Neural cell (in vitro differentiated cells): ENCODE measurements around the gene WDR13. TPM values are rescaled to one million over a fixed set of nuclear protein-coding genes. Genes with fewer than 3 reads are reported as not detected.

ENCODE experiments used
- H2AFZ ChIP-seq: fragments of 200-600, 300-800 bp; sonication (generic), shearing (Covaris generic); 2 replicates; pipeline ENCODE4 v1.6.0; 2014; ENCODE audit warnings: low read depth, mild to moderate bottlenecking, antibody characterized with exemption, low read length, moderate library complexity
- H3F3A ChIP-seq: fragments of 200-600 bp; shearing (Covaris generic); 2 replicates; pipeline ENCODE4 v1.6.1; 2016; ENCODE audit warnings: mild to moderate bottlenecking, moderate library complexity, mixed read lengths, antibody characterized with exemption, low read length; ENCODE audit not compliant: insufficient read depth, poor library complexity, severe bottlenecking
- H3K27ac ChIP-seq: fragments of 200-600, 300-800 bp; sonication (generic), shearing (Covaris generic); 2 replicates; pipeline ENCODE4 v1.5.1; 2014; ENCODE audit warnings: mild to moderate bottlenecking, low read length, moderate library complexity
- H3K27me3 ChIP-seq: fragments of 300-800, 200-600 bp; sonication (generic), shearing (Covaris generic); 2 replicates; pipeline ENCODE4 v1.6.0; 2014; ENCODE audit warnings: mild to moderate bottlenecking, low read depth, low read length, moderate library complexity; ENCODE audit not compliant: insufficient read depth
- H3K36me3 ChIP-seq: fragments of 300-800, 200-600 bp; sonication (generic), shearing (Covaris generic); 2 replicates; pipeline ENCODE4 v1.5.1; 2014; ENCODE audit warnings: mild to moderate bottlenecking, antibody characterized with exemption, low read length, moderate library complexity; ENCODE audit not compliant: insufficient read depth
- H3K4me2 ChIP-seq: fragments of 300-800, 200-600 bp; sonication (generic), shearing (Covaris generic); 2 replicates; pipeline ENCODE4 v1.6.0; 2014; ENCODE audit warnings: mild to moderate bottlenecking, low read length
- H3K4me3 ChIP-seq: fragments of 300-800, 200-600 bp; sonication (generic), shearing (Covaris generic); 2 replicates; pipeline ENCODE4 v1.5.1; 2014; ENCODE audit warnings: mild to moderate bottlenecking, low read length, moderate library complexity
- H3K79me2 ChIP-seq: fragments of 200-600 bp; shearing (Covaris generic); replicated peaks from 2 replicates; pipeline ENCODE4 v1.6.0; 2014; ENCODE audit warnings: mild to moderate bottlenecking, low read length, moderate library complexity; ENCODE audit not compliant: insufficient read depth
- H3K9ac ChIP-seq: fragments of 300-800, 200-600 bp; sonication (generic), shearing (Covaris generic); 2 replicates; pipeline ENCODE4 v1.6.1; 2016; ENCODE audit warnings: mild to moderate bottlenecking, low read length, mixed read lengths
- H3K9me2 ChIP-seq: fragments of 200-600 bp; shearing (Covaris generic); 2 replicates; pipeline ENCODE4 v1.6.1; 2016; ENCODE audit warnings: mild to moderate bottlenecking, low read length, mixed read lengths; ENCODE audit not compliant: insufficient read depth
- H3K9me3 ChIP-seq: fragments of 200-600, 300-800 bp; sonication (generic), shearing (Covaris generic); 2 replicates; pipeline ENCODE4 v1.6.1; 2016; ENCODE audit warnings: mild to moderate bottlenecking, mixed run types, low read length, moderate library complexity, mixed read lengths
- H4K20me1 ChIP-seq: fragments of 200-600 bp; shearing (Covaris generic); 2 replicates; pipeline ENCODE4 v1.6.1; 2016; ENCODE audit warnings: mild to moderate bottlenecking, mixed run types; ENCODE audit not compliant: insufficient read depth
- EP300 ChIP-seq: fragments of 450-650 bp; conservative IDR thresholded peaks from 2 replicates; pipeline ENCODE4 v1.6.1; 2014; ENCODE audit warnings: antibody characterized with exemption, mild to moderate bottlenecking, moderate library complexity; ENCODE audit not compliant: poor library complexity, severe bottlenecking
- EZH2 ChIP-seq: fragments of 200-600, 300-800 bp; shearing (Covaris generic), sonication (generic); IDR thresholded peaks from 2 replicates; pipeline ENCODE4 v1.6.1; 2014; ENCODE audit warnings: antibody characterized with exemption, low read length, borderline replicate concordance, mild to moderate bottlenecking; ENCODE audit not compliant: insufficient read depth, poor library complexity, severe bottlenecking
- MXI1 ChIP-seq: fragments of 450-650 bp; conservative IDR thresholded peaks from 2 replicates; pipeline ENCODE4 v1.6.1; 2014; ENCODE audit warnings: antibody characterized with exemption, mild to moderate bottlenecking; ENCODE audit not compliant: poor library complexity, severe bottlenecking
- POLR2AphosphoS5 ChIP-seq: IDR thresholded peaks from 2 replicates; pipeline ENCODE4 v1.6.1; 2012
- RAD21 ChIP-seq: fragments of 450-650 bp; conservative IDR thresholded peaks from 2 replicates; pipeline ENCODE4 v1.6.1; 2014; ENCODE audit warnings: antibody characterized with exemption, mild to moderate bottlenecking, moderate library complexity
- REST ChIP-seq: IDR thresholded peaks from 2 replicates; pipeline ENCODE4 v1.6.1; 2012; ENCODE audit warnings: borderline replicate concordance
- SMC3 ChIP-seq: fragments of 450-650 bp; conservative IDR thresholded peaks from 2 replicates; pipeline ENCODE4 v1.6.1; 2014; ENCODE audit warnings: antibody characterized with exemption, mild to moderate bottlenecking, moderate library complexity; ENCODE audit not compliant: poor library complexity
- TAF1 ChIP-seq: IDR thresholded peaks from 2 replicates; pipeline ENCODE4 v1.6.1; 2012; ENCODE audit warnings: low read depth
- polyA plus RNA-seq: library from polyadenylated mRNA; depleted of rRNA; stranded (reverse); fragments of >200 nt; gene quantifications from 2 replicates; pipeline ENCODE4 v1.2.3, GENCODE V29; 2014
- TF ChIP-seq, protein P1 (sequence below): fragments of 450-650 bp; IDR thresholded peaks from 2 replicates; pipeline ENCODE4 v1.5.1; 2014; ENCODE audit warnings: antibody characterized with exemption, mild to moderate bottlenecking, moderate library complexity; ENCODE audit not compliant: poor library complexity, severe bottlenecking

The WDR13 gene
- polyA plus RNA-seq, 1 donor from 2014 or later: 210 TPM

DNA sequence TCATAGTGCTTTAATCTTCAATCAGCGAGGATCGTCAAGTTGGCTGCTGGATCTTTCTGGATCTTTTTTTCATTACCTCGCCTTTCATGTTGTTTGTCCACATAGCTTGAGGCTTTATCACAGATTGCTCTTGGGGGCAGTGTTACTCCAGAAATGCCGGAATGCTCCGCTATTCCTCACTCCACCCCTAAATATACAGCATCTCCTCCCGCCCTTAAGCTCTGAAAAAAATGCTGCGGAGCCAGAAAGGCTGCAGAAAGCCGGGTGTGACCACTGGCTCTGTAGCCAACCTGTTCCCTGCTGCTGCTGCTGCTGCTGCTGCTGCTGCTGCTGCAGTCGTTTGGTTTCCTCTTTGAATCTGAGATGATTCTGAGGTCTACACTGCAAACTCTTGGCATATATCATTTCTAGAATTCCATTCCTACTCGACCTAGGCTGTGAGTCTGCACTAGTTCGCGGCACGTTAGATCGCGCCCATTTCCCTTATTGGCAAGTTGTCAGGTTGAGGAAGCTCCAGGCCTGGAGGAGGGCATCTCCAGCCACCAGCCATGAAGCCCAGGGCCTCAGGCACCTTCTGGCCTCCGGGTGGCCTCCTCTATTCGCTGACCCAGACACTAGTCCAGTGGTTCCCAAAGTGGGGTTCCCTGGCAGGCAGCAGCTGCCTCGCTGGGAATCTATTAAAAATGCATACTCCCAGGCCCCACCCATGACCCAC, 34.2 kb downstream of the WDR13 start:
- Histone ChIP-seq H3K9me2 (no peaks in the 10 kb centered on the region), H3F3A (no peaks in the 10 kb centered on the region), H3K4me2 (no peak overlapping the region), H3K4me3 (no peak overlapping the region), H2AFZ (no peak overlapping the region), H3K9me3 (no peaks in the 10 kb centered on the region), H4K20me1 (no peaks in the 10 kb centered on the region), H3K36me3 (no peaks in the 10 kb centered on the region), H3K27ac (no peak overlapping the region), H3K9ac (no peak overlapping the region), H3K27me3 (no peaks in the 10 kb centered on the region), H3K79me2 (no peaks in the 10 kb centered on the region)
- TF ChIP-seq SMC3 (peak; percentile 45), POLR2AphosphoS5 (no peak), EP300 (no peak), TAF1 (no peak), MXI1 (no peak), RAD21 (peak; percentile 71), REST (no peak), EZH2 (no peak)
- TF ChIP-seq, protein P1, sequence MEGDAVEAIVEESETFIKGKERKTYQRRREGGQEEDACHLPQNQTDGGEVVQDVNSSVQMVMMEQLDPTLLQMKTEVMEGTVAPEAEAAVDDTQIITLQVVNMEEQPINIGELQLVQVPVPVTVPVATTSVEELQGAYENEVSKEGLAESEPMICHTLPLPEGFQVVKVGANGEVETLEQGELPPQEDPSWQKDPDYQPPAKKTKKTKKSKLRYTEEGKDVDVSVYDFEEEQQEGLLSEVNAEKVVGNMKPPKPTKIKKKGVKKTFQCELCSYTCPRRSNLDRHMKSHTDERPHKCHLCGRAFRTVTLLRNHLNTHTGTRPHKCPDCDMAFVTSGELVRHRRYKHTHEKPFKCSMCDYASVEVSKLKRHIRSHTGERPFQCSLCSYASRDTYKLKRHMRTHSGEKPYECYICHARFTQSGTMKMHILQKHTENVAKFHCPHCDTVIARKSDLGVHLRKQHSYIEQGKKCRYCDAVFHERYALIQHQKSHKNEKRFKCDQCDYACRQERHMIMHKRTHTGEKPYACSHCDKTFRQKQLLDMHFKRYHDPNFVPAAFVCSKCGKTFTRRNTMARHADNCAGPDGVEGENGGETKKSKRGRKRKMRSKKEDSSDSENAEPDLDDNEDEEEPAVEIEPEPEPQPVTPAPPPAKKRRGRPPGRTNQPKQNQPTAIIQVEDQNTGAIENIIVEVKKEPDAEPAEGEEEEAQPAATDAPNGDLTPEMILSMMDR: peak; percentile 59

GRCh38 chrX:48632207-48632606, 34.9 kb downstream of the WDR13 start:
- H3K27ac ChIP-seq: no peak overlapping the region

More at GRCh38 chrX:48632207-48632606, 34.9 kb downstream of the WDR13 start:
- no peaks in the 10 kb centered on the region for H3K27me3 ChIP-seq
- no peaks in the 10 kb centered on the region for H3K79me2 ChIP-seq
- no peaks in the 10 kb centered on the region for H3K9me3 ChIP-seq
- no peak overlapping the region for H3K9ac ChIP-seq
- H3K4me3 ChIP-seq: no peak overlapping the region
- no peaks in the 10 kb centered on the region for H3K36me3 ChIP-seq
- H3F3A ChIP-seq: no peaks in the 10 kb centered on the region
- no peaks in the 10 kb centered on the region for H4K20me1 ChIP-seq
- TF ChIP-seq TAF1: no peak
- no peak for TF ChIP-seq REST
- TF ChIP-seq POLR2AphosphoS5: no peak
- no peak for TF ChIP-seq EZH2
- no peak for TF ChIP-seq EP300
- no peak for TF ChIP-seq SMC3
- TF ChIP-seq, protein P1: no peak
- TF ChIP-seq RAD21: no peak
- TF ChIP-seq MXI1: no peak
- H2AFZ ChIP-seq: no peak overlapping the region
- no peak overlapping the region for H3K4me2 ChIP-seq
- no peaks in the 10 kb centered on the region for H3K9me2 ChIP-seq
